ENCODE results near the gene CERS1.

DNA sequence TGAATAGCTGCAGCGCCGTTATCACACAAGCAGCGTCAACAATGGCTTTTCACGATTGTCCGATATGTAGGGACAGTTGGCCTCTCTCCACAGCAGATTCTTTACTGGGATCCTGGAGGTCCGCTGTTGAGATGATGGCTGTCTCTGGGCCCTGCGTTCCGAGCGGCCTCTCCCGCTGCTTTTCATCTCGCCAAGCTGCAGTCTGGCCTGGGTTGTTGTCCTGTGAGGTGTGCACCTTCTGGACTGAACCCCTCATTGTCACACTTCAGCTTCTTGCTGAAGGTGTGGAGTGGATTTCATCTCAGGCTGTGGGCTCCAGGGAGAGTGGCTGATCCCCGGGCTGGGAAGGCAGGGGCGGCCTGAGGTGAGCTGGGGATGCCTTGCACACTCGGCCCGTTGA is 54.6 kb downstream of the CERS1 start:
- TF ChIP-seq POLR2A (IDR thresholded peaks at IDR 0.05) (no peak), EP300 (IDR thresholded peaks at IDR 0.05) (no peak)
- TF ChIP-seq, protein P1, sequence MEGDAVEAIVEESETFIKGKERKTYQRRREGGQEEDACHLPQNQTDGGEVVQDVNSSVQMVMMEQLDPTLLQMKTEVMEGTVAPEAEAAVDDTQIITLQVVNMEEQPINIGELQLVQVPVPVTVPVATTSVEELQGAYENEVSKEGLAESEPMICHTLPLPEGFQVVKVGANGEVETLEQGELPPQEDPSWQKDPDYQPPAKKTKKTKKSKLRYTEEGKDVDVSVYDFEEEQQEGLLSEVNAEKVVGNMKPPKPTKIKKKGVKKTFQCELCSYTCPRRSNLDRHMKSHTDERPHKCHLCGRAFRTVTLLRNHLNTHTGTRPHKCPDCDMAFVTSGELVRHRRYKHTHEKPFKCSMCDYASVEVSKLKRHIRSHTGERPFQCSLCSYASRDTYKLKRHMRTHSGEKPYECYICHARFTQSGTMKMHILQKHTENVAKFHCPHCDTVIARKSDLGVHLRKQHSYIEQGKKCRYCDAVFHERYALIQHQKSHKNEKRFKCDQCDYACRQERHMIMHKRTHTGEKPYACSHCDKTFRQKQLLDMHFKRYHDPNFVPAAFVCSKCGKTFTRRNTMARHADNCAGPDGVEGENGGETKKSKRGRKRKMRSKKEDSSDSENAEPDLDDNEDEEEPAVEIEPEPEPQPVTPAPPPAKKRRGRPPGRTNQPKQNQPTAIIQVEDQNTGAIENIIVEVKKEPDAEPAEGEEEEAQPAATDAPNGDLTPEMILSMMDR (IDR thresholded peaks at IDR 0.05): no peak

All from ovary (tissue), 3 donors.